ENCODE results near the gene MPZL1. TPM values are rescaled to one million over a fixed set of nuclear protein-coding genes. Genes with fewer than 3 reads are reported as not detected.
A peak's percentile ranks its signal among the peaks of the same experiment; 100 is the strongest.

MPZL1 gene
- polyA plus RNA-seq, 2 of the 4 experiments (the other 2 are of a cell fraction) = 92.6 to 178 TPM

DNA sequence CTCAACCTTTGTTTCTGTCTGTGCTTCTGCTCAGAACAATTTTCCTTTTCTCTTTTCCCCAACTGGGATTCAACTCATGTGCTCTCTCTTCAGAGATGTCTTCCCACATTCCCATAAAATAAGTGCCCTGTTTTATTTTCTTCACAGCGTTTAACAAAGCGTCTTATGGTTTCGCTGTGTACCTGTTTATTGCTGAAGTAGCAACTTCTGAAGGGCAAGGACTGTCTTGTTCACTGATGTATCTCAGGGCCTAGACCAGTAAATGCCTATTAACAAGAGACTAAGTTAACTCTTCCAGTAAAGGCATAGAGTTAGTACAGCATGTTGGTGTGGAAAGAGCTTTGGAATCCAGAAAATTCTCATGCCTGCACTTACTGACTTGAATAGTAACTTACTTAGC is 42.9 kb upstream of the MPZL1 start:
- Histone ChIP-seq H3K4me2 (no peak overlapping the region), H3K9me3 (no peaks in the 10 kb centered on the region), H3K27ac (no peak overlapping the region), H3K4me1 (no peaks in the 10 kb centered on the region), H3K4me3 (no peak overlapping the region)
- TF ChIP-seq JUNB (IDR thresholded peaks at IDR 0.05) (no peak), MAFK (IDR thresholded peaks at IDR 0.05; ENCODE audit: partially characterized antibody) (peak; percentile 60)
- 98% methylated on average over 3 of the region's 3 CpGs for WGBS (ENCODE audit: missing lambda C conversion rate)
- ATAC-seq (no peak), DNase-seq (ENCODE audit: low read depth in 1 of 2, low spot score in 1 of 2) (no peak), FAIRE-seq (no peak)
- POLR2A ChIA-PET = no interaction called here
- CTCF ChIA-PET = interaction anchor here (1.1 to 3.0 kb wide), 3 partner anchors 9 to 79 kb away, joined by 3 to 18 read pairs (median 12); no protein-coding TSS in a partner anchor

- ChIA-PET CTCF (interaction anchor here (1.1 to 3.0 kb wide), 3 partner anchors 8 to 80 kb away, joined by 3 to 18 read pairs (median 12); no protein-coding TSS in a partner anchor), POLR2A (no interaction called here)
- H3K4me1 ChIP-seq = no peaks in the 10 kb centered on the region
- DNase-seq (ENCODE audit: low read depth in 1 of 2, low spot score in 1 of 2) = no peak
- H3K9me3 ChIP-seq = no peaks in the 10 kb centered on the region
- no peak for FAIRE-seq
- no peak for ATAC-seq
- 86% methylated on average over 6 of the region's 6 CpGs for WGBS (ENCODE audit: missing lambda C conversion rate)
- H3K27ac ChIP-seq = no peak overlapping the region
- H3K4me2 ChIP-seq = no peak overlapping the region
- no peak overlapping the region for H3K4me3 ChIP-seq
- no peak for TF ChIP-seq MAZ (IDR thresholded peaks at IDR 0.05; ENCODE audit: borderline replicate concordance, low read depth, low read length)
- no peak for TF ChIP-seq JUNB (IDR thresholded peaks at IDR 0.05)
- no peak for TF ChIP-seq KDM1A (IDR thresholded peaks at IDR 0.05; ENCODE audit: low read depth)
- TF ChIP-seq EHMT2 (IDR thresholded peaks at IDR 0.05; ENCODE audit: low read depth) = no peak
- TF ChIP-seq, protein P1, sequence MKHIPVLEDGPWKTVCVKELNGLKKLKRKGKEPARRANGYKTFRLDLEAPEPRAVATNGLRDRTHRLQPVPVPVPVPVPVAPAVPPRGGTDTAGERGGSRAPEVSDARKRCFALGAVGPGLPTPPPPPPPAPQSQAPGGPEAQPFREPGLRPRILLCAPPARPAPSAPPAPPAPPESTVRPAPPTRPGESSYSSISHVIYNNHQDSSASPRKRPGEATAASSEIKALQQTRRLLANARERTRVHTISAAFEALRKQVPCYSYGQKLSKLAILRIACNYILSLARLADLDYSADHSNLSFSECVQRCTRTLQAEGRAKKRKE (CRISPR knock-in tag; IDR thresholded peaks at IDR 0.05; ENCODE audit: low read depth) = no peak
- TF ChIP-seq NFE2L2 (conservative IDR thresholded peaks at IDR 0.05; ENCODE audit: low read length) = no peak
- no peak for TF ChIP-seq RARB (CRISPR knock-in tag; IDR thresholded peaks at IDR 0.05)
- TF ChIP-seq SREBF2 (IDR thresholded peaks at IDR 0.05) = no peak
- TF ChIP-seq SMC3 (IDR thresholded peaks at IDR 0.05) = no peak
- no peak for TF ChIP-seq TFCP2L1 (CRISPR knock-in tag; IDR thresholded peaks at IDR 0.05)
- no peak for TF ChIP-seq CEBPB (IDR thresholded peaks at IDR 0.05)
- TF ChIP-seq HES2 (IDR thresholded peaks at IDR 0.05) = no peak
- no peak for TF ChIP-seq RCOR1 (IDR thresholded peaks at IDR 0.05; ENCODE audit: low read depth, low read length)
- TF ChIP-seq TP53 (CRISPR knock-in tag; IDR thresholded peaks at IDR 0.05) = no peak
Measured at GRCh38 chr1:167679714-167680113, 42.1 kb upstream of the MPZL1 start.

DNA sequence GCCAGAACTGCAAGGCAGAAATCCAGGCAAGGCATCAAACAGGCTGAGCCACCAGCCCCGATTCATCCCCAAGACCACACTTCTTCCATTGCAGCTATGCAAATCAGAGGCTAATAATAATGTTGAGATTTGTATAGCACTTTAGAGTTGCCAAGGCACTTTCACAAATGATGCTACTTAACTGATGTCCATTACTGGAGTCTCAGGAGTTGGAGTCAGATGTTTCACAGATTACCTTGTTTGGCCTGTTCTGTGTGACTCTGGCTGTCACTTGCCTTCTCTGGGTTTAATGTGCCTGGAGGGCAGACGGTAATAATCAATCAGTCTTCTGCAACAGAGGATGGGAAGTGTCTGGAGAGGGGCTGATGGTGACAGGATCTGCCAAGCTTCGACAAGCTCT is 40.8 kb upstream of the MPZL1 start:
- TF ChIP-seq CHD4 (IDR thresholded peaks at IDR 0.05; ENCODE audit: borderline replicate concordance) (no peak), E2F6 (IDR thresholded peaks at IDR 0.05; ENCODE audit: borderline replicate concordance, low read depth) (no peak), NR3C1 (IDR thresholded peaks at IDR 0.05) (no peak), ZFP36 (IDR thresholded peaks at IDR 0.05; ENCODE audit: borderline replicate concordance, partially characterized antibody) (no peak), NPAS2 (CRISPR knock-in tag; IDR thresholded peaks at IDR 0.05; ENCODE audit: borderline replicate concordance) (no peak), PHF8 (IDR thresholded peaks at IDR 0.05; ENCODE audit: borderline replicate concordance, low read depth) (no peak), NFE2L2 (conservative IDR thresholded peaks at IDR 0.05; ENCODE audit: low read length) (no peak), CBX8 (IDR thresholded peaks at IDR 0.05) (no peak), TFCP2L1 (CRISPR knock-in tag; IDR thresholded peaks at IDR 0.05) (no peak), POLR2AphosphoS2 (conservative IDR thresholded peaks at IDR 0.05; ENCODE audit: low read length) (no peak), EHF (CRISPR knock-in tag; IDR thresholded peaks at IDR 0.05) (no peak), HEYL (CRISPR knock-in tag; IDR thresholded peaks at IDR 0.05) (no peak), HOXB13 (CRISPR knock-in tag; IDR thresholded peaks at IDR 0.05; ENCODE audit: low read depth) (no peak)
- Histone ChIP-seq H3K4me3 (no peak overlapping the region), H3K4me2 (no peak overlapping the region), H3K4me1 (no peaks in the 10 kb centered on the region), H3K9me3 (no peaks in the 10 kb centered on the region), H3K27ac (no peak overlapping the region)
- no peak for FAIRE-seq
- ChIA-PET CTCF (interaction anchor here (0.9 to 1.7 kb wide), 3 partner anchors 9 to 80 kb away, joined by 3 to 11 read pairs (median 3); no protein-coding TSS in a partner anchor), POLR2A (no interaction called here)
- 64% methylated on average over 3 of the region's 3 CpGs for WGBS (ENCODE audit: missing lambda C conversion rate)
- ATAC-seq = no peak
- no peak for DNase-seq (ENCODE audit: low read depth in 1 of 2, low spot score in 1 of 2)

Data from A549 (cell line).